Lung (tissue), 12 donors: ENCODE measurements around the gene SENP3. TPM values are rescaled to one million over a fixed set of nuclear protein-coding genes. Genes with fewer than 3 reads are reported as not detected.

ENCODE experiments used
- ATAC-seq: fragments of 200-7000 bp; cut with Tn5 transposase; one replicate; pipeline ENCODE4 v1.9.1; 2020; ENCODE audit warnings: moderate number of reproducible peaks; ENCODE audit not compliant: insufficient read depth, low FRiP score
- DNase-seq, 3 donors: peaks; one replicate each; pipeline ENCODE4 v3.0.0-alpha.2; 2013 to 2017
- H3K27ac ChIP-seq, 2 donors: one replicate each; pipeline ENCODE4 v1.5.1; 2013; ENCODE audit warnings: mild to moderate bottlenecking in 2 of 2, moderate library complexity in 2 of 2, control low read depth in 1 of 2, inconsistent platforms in 1 of 2, low read depth in 1 of 2, low read length in 1 of 2
- H3K27me3 ChIP-seq, 3 donors: one replicate each; pipeline ENCODE4 v1.5.1; 2013; ENCODE audit warnings: low read length in 2 of 3; ENCODE audit not compliant: control insufficient read depth in 3 of 3, insufficient read depth in 3 of 3
- H3K36me3 ChIP-seq, 4 donors: one replicate each; pipeline ENCODE4 v1.5.1; 2013; ENCODE audit warnings: low read length in 4 of 4, mild to moderate bottlenecking in 1 of 4, moderate library complexity in 1 of 4; ENCODE audit not compliant: control insufficient read depth in 4 of 4, insufficient read depth in 4 of 4
- H3K4me1 ChIP-seq, 5 donors: one replicate each; pipeline ENCODE4 v1.5.1; 2013; ENCODE audit warnings: low read length in 5 of 5, mild to moderate bottlenecking in 2 of 5, moderate library complexity in 1 of 5; ENCODE audit not compliant: control insufficient read depth in 5 of 5, insufficient read depth in 5 of 5
- H3K4me3 ChIP-seq: one replicate; pipeline ENCODE4 v1.5.1; 2013; ENCODE audit warnings: mild to moderate bottlenecking, control low read depth, moderate library complexity
- H3K9ac ChIP-seq, 2 donors: one replicate each; pipeline ENCODE4 v1.5.1; 2013; ENCODE audit warnings: low read length in 2 of 2, control low read depth in 1 of 2; ENCODE audit not compliant: insufficient read depth in 1 of 2
- H3K9me3 ChIP-seq, 4 donors: one replicate each; pipeline ENCODE4 v1.5.1; 2013; ENCODE audit warnings: low read length in 3 of 4, mild to moderate bottlenecking in 1 of 4, moderate library complexity in 1 of 4; ENCODE audit not compliant: control insufficient read depth in 4 of 4, insufficient read depth in 3 of 4
- CTCF ChIP-seq: IDR thresholded peaks from 2 replicates; pipeline ENCODE4 v1.5.1; 2012; ENCODE audit warnings: mild to moderate bottlenecking; ENCODE audit errors: control extremely low read depth, extremely low read depth
- WGBS, 2 donors: extraction: QIAGEN DNeasy Blood & Tissue Kit; methylation state at CpG; one replicate each; pipeline ENCODE4 v1.1.7; 2013; 5-methylcytosine and 5-hydroxymethylcytosine counted together
- polyA plus RNA-seq, 2 donors: library from polyadenylated mRNA; stranded (reverse); fragments of 200-250 nt; gene quantifications; one replicate each; pipeline ENCODE4 v1.2.1, GENCODE V29; 2013
- total RNA-seq, 2 donors: library from RNA; depleted of rRNA in 1 of 2; stranded (reverse); fragments of >200 nt in 1 of 2; gene quantifications; one replicate each; pipeline ENCODE4 v1.2.1, GENCODE V29; 2014 to 2021
- donor health status: control.
- donor health status: control.
- donor health status: Bipolar disorder and iron deficiency.
- donor health status: healthy.
- donor health status: DM: yes; HTN: yes; CAD: no.

Gene SENP3
- total and polyA plus RNA-seq, 4 donors = 34.0 to 54.4 (median 48.6) TPM

- ATAC-seq (no peak), DNase-seq (no peak)
- Histone ChIP-seq H3K4me3 (no peak overlapping the region), H3K9ac (no peak overlapping the region), H3K36me3 (peaks cover 0 to 6% (median 2%) of the 10 kb centered on the region in 4 donors), H3K4me1 (peaks cover 0 to 35% (median 16%) of the 10 kb centered on the region in 5 donors), H3K27ac (no peak overlapping the region), H3K27me3 (no peaks in the 10 kb centered on the region), H3K9me3 (no peaks in the 10 kb centered on the region)
- WGBS, 2 donors = 73 to 79% methylated on average over 10 of the region's 10 CpGs
- TF ChIP-seq CTCF = no peak
Measured at GRCh38 chr17:7555320-7555948, 6.3 kb upstream of the SENP3 start.

- no peaks in the 10 kb centered on the region for H3K27me3 ChIP-seq
- H3K9me3 ChIP-seq = no peaks in the 10 kb centered on the region
- no peak overlapping the region for H3K4me3 ChIP-seq
- 79 to 91% methylated on average over 12 of the region's 12 CpGs for WGBS, 2 donors
- no peak for ATAC-seq
- no peak for TF ChIP-seq CTCF
- no peak overlapping the region for H3K9ac ChIP-seq
- H3K4me1 ChIP-seq = peaks cover 0 to 40% (median 21%) of the 10 kb centered on the region in 5 donors
- DNase-seq = no peak
- peak overlapping the region in 1 of 2 donors; percentile 37 for H3K27ac ChIP-seq
- H3K36me3 ChIP-seq = peaks cover 0 to 6% (median 2%) of the 10 kb centered on the region in 4 donors
Measured at GRCh38 chr17:7556627-7557026, 5.1 kb upstream of the SENP3 start.

- peaks cover 0 to 41% (median 21%) of the 10 kb centered on the region in 5 donors for H3K4me1 ChIP-seq
Measured at GRCh38 chr17:7557147-7557764, 4.5 kb upstream of the SENP3 start.

More at GRCh38 chr17:7557147-7557764, 4.5 kb upstream of the SENP3 start:
- ATAC-seq (no peak), DNase-seq (peak; percentile 31 to 47 (median 40))
- peak overlapping the region in 1 of 2 donors; percentile 37 for H3K27ac ChIP-seq
- no peaks in the 10 kb centered on the region for H3K27me3 ChIP-seq
- TF ChIP-seq CTCF = no peak
- H3K36me3 ChIP-seq = peaks cover 0 to 6% (median 2%) of the 10 kb centered on the region in 4 donors
- H3K9ac ChIP-seq = peak overlapping the region in 1 of 2 donors; percentile 66
- H3K9me3 ChIP-seq = no peaks in the 10 kb centered on the region
- no peak overlapping the region for H3K4me3 ChIP-seq
- WGBS, 2 donors = 65 to 67% methylated on average over 18 to 19 of the region's 19 CpGs
